ENCODE results near the gene RPUSD1. TPM values are rescaled to one million over a fixed set of nuclear protein-coding genes. Genes with fewer than 3 reads are reported as not detected.
A peak's percentile ranks its signal among the peaks of the same experiment; 100 is the strongest.
"Not testable (repeated sequence)": the region's sequence is repeated elsewhere in the genome, so short reads cannot be mapped to it uniquely, and the experiment has no call there.

RPUSD1 gene
- total RNA-seq, 1 donor from 2014 or later = 11.6 TPM

DNA sequence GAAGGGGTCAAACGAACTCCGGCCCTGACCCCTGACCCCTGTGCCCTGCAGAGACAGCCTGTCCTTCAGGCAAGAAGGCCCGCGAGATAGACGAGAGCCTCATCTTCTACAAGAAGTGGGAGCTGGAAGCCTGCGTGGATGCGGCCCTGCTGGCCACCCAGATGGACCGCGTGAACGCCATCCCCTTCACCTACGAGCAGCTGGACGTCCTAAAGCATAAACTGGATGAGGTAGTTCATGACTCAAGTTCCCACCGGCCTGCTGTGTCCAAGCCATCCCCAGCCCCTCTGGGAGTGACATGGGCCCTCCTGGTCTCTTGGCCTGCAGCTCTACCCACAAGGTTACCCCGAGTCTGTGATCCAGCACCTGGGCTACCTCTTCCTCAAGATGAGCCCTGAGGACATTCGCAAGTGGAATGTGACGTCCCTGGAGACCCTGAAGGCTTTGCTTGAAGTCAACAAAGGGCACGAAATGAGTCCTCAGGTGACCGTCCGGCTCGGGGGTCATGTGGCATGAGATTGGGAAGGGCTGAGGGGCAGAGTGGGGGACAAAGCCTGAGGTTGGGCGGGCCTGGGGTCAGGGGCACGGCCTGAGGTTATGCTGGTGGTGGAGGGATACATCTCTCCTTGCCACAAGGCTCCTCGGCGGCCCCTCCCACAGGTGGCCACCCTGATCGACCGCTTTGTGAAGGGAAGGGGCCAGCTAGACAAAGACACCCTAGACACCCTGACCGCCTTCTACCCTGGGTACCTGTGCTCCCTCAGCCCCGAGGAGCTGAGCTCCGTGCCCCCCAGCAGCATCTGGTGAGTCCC is 22.0 kb downstream of the RPUSD1 start:
- no peak for DNase-seq

GRCh38 chr16:765488-765865 is 22.7 kb downstream of the RPUSD1 start:
- DNase-seq = no peak

GRCh38 chr16:764848-765487 is 23.2 kb downstream of the RPUSD1 start:
- DNase-seq = no peak

DNA sequence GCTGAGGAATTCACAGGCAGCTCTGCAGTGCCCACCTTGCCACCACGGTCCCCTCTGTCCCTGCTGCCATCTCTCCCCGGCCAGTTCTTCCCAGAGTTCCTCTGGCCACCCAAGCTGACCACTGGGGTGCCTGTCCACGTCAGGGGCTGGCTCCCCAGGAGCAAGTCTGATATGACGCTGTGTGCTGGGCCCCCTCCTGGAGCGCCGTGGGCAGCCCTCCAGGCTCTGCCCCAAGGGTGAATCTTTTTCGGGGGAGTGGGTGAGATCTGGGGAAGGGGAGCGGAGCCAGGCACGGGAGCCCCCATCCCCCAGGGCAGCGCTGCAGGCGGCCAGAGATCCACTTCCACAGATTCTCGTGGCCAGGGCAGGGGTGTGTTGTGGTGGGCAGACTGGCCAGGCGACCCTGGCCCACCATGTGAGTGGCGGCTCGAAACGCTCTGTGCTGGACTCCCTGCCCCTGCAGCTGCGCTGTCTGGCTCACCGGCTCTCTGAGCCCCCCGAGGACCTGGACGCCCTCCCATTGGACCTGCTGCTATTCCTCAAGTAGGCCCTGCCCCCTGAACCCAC is 23.9 kb downstream of the RPUSD1 start:
- DNase-seq = no peak

DNA sequence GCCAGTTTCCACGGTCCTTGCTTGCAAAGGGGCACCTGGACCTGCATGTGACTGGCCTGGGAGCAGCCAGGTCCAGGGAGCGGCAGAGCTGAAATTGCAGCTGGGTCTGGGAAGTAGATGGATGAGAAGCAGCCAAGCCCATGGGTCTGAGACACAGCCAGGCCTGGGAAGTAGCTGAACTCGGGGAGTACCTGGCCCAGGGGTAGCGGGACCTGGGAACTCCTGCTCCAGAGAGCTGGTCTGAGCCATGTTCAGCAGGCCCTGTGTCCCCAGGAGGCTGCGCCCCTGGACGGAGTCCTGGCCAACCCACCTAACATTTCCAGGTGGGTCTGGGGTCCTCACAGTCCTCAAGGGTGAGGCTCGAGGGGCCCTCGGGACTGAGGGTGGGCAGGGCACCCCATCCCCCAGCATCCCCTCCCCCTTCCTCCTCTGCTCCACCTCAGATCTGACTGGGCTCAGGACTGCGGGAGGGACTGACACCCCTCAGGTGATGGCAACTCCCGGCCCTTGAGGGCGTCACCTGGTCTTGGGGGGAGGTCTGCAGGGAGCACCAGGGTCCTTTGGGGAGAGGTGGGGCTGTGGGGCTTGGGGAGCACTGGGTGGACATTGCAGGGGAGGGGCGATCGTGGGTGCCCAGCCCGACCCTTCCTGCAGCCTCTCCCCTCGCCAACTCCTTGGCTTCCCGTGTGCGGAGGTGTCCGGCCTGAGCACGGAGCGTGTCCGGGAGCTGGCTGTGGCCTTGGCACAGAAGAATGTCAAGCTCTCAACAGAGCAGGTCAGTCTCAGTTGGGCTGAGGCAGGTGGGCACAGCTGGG is 24.6 kb downstream of the RPUSD1 start:
- DNase-seq = no peak

DNA sequence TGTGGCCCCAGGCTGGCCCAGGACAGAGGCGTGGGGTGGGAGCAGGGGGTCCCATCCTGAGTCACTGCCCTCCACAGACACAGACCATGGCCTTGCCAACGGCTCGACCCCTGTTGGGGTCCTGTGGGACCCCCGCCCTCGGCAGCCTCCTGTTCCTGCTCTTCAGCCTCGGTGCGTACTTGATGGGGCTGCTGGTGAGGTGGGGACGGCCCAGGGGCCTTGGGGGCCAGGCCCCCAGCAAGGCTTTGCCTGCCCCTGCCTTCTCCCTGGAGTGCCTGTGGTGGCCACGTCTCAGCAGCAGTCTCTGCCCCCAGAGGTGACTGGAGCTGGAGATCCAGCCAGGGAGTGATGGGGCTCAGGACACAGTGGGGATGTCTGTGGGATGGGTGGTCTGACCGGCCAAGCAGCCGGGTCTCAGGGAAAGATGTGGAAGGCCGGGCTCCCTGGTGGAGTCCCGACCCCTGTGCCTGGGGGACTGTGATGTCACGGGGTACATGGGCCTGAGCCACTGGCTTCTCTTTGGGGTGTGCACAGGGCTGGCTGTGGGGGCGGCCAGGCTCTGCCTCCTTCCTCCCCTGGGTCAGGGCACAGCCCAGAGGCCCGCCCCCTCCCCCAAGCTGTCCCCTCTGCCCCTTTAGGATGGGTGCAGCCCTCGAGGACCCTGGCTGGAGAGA is 25.4 kb downstream of the RPUSD1 start:
- DNase-seq = no peak

DNA sequence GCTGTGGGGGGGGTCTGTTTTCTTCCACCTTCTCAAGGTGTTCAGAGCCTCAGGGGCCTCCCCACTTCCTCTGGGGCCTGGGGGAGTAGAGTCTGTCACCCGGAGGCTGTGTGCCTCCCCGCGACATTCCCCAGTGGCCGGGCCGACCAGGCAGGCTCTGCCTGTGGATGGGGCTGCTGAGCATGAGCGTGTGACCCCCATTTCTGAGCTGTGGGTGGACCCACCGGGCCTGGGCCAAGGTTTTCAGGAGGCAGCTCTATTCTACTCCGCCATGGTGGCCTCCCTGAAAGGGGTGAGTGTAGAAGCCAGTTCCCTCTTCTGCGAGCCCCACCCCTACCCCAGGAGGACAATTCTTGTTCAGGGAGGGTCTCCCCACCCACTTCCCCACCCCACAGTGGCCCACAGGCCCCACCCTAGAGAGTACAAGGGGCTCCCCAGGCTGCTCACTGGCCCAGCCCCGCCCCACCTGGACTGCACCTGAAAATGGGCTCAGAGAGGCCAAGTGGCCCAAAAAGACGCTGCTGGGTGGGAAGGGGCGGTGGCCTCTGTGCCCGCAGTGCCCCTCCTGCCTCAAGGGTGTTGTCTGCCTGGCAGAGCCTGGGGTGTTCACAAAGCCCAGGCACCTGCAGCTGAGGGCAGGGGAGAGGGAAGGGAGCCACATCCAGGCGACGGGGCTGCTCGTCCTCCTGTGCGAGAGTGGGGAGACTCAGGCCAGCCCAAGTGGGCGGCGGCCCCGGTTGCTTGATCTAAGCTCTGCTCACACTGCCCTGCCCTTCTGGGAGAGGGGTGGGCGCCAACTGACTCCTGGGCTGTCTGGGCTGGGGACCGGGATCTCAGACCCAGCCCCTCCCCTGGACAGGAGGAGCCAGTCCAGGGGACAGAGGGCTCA is 26.3 kb downstream of the RPUSD1 start:
- no peak for DNase-seq

GRCh38 chr16:760545-761343 is 27.4 kb downstream of the RPUSD1 start, which contains the start of gene MSLN:
Gene MSLN, plus strand, starts transcription at chr16:760734. Its CDS starts 1,947 bp downstream, at chr16:762681.
- no peak for DNase-seq

- DNase-seq = no peak
Observed at GRCh38 chr16:760065-760464, 28.1 kb downstream of the RPUSD1 start.

DNA sequence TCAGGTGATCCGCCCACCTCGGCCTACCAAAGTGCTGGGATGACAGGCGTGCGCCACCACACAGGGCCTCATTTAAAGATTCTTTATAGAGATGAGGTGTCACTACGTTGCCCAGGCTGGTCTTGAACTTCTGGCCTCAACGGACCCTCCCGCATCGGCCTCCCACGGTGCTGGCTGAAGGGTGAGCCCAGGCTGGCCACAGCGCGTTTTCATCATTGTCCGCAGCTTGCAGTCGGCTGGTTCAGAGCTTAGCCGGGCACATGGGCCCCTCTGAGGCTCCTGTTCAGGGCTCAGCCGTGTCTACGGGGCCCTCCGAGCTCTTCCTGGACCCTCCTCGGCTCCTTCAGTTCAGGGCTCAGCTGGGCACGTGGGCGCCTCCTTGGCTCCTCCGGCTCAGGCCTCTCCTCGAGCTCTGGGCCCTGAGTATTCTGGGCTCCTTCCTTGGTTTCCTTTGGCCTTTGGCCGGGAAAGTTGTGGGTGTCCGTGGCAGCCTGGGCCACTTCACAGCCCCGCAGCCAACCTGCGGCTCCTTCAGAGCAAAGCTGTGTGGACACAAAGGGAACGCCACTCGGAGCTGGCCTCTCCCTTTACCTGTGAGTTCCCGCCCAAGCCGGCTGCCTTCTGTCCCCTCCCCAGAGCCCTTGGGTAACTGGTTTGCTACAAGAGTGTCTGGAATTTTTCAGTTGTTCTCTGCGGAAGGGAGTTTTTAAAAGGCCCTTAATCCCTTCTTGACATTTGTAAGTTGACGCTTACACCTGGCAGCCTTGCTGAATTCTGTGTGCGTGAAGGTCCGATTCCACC is 28.9 kb downstream of the RPUSD1 start:
- DNase-seq = peak; percentile 45

DNA sequence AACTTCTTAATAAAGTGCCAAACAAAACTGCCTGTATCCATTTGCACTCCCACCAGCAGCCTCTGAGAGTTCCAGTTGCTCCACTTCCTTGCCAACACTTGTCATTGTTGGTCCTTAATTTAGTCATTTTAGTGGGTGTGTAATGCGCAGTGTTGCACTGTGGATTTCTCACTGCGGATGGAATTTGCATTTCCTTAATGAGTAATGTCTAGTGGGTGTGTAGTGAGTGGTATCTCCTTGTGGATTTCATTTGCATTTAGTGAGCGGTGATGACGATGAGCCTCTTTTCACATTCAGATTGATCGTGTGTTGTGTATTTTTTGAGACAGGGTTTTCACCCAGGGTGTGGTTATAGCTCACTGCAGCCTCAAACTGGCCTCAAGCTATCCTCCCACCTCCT is 31.8 kb downstream of the RPUSD1 start:
- DNase-seq = no peak

- no peak for DNase-seq
Observed at GRCh38 chr16:754656-755055, 33.5 kb downstream of the RPUSD1 start.

- not testable (repeated sequence) for DNase-seq
Observed at GRCh38 chr16:754121-754607, 34.0 kb downstream of the RPUSD1 start.

GRCh38 chr16:752007-752312 is 36.2 kb downstream of the RPUSD1 start:
- no peak for DNase-seq

DNA sequence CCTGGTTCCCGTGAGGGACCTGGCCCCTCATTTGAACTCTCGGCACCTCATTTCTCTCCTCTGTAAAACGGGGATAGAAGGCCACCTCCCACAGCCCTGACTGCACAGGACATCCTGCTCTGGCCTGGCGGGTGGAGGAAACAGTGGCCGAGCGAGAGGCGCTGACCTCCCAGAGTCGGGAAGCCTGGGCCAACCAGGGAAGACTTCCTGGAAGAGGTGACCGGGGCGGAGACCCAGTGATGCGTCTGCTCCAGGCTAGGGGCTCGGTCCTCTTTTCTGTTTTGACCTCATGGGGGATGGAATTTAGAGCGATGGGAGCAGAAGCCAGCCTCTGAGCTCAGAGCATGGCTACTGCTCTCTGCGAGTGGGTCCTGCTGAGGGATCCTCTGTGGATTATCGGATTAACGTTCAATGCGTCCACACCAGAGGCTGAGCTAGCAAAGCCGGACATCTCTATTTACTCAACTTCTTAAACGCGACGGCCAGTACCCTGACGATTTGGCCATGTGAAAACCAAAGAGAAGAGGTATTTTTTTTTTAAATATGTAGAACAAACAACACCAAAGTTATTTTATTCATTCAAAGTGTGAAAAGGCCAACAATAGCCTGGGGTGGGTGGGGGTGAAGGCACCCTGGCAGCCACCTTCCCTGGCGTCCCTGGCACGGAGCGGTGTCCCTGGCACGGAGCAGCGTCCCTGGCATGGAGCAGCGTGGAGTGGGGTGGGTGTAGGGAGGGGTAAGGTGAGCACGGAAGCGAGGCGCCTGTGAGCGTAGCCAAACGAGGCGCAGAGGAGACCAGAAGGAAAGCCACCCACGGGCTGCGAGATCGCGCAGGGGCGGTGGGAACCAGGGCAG is 36.8 kb downstream of the RPUSD1 start:
- DNase-seq = no peak

- peak; percentile 73 for DNase-seq
Observed at GRCh38 chr16:750485-750884, 37.7 kb downstream of the RPUSD1 start.

DNA sequence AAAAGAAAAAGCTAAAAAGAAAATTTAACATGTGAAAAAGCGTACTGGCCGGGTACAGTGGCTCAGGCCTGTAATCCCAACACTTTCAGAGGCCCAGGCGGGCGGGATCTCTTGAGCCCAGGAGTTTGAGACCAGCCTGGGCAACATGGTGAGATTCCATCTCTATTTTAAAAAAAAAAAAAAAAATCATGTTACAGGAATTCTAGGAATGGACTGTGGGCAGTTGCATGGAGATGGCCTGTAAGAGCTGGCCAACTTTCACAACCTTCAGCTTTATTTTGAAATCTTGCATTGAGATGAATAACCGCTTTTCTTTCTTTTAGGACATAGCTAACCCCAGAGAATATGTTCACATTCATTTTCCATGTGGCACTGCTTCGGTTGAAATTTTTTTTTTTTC is 39.2 kb downstream of the RPUSD1 start:
- DNase-seq = no peak
